Activated CD8-positive, alpha-beta T cell treated with anti-CD3 and anti-CD28 coated beads for 36 hours (primary cell): ENCODE data around the gene ZNF44. TPM values are rescaled to one million over a fixed set of nuclear protein-coding genes. Genes with fewer than 3 reads are reported as not detected.

Experiments
- ATAC-seq: fragments of 200-7000 bp; cut with Tn5 transposase; one replicate; pipeline ENCODE4 v1.10.0; 2021; ENCODE audit warnings: mild to moderate bottlenecking, moderate library complexity
- CTCF ChIA-PET: fragments of 350-600 bp; sonication (Branson Sonifier 250); formaldehyde crosslinking; loops from one replicate; lab custom pipeline; 2021; ENCODE audit warnings: antibody characterized with exemption; lab: Charles Lee
- POLR2A ChIA-PET: fragments of 350-600 bp; sonication (Branson Sonifier 250); formaldehyde crosslinking; loops from one replicate; lab custom pipeline; 2021; ENCODE audit warnings: antibody characterized with exemption; lab: Charles Lee
- DNase-seq: peaks from one replicate; pipeline ENCODE4 v3.0.0-alpha.2; 2020
- H3K27ac Mint-ChIP-seq: one replicate; pipeline ENCODE4 v1.8.0; 2021; ENCODE audit warnings: mild to moderate bottlenecking, mixed read lengths
- H3K27me3 Mint-ChIP-seq: one replicate; pipeline ENCODE4 v1.8.0; 2021; ENCODE audit warnings: mixed read lengths
- H3K36me3 Mint-ChIP-seq: one replicate; pipeline ENCODE4 v1.8.0; 2021; ENCODE audit warnings: low read depth, mixed read lengths
- H3K4me1 Mint-ChIP-seq: one replicate; pipeline ENCODE4 v1.8.0; 2021; ENCODE audit warnings: low read depth, mixed read lengths
- H3K4me3 Mint-ChIP-seq: one replicate; pipeline ENCODE4 v1.8.0; 2021; ENCODE audit warnings: mild to moderate bottlenecking, moderate library complexity, mixed read lengths
- H3K9me3 Mint-ChIP-seq: one replicate; pipeline ENCODE4 v1.8.0; 2021; ENCODE audit warnings: mixed read lengths
- intact Hi-C: fragments of 100-400 bp; cut with micrococcal nuclease; formaldehyde crosslinking; loops from one replicate; pipeline ENCODE4 v1.10.0; 2022
- total RNA-seq, 2 experiments: library from RNA; stranded (reverse); gene quantifications; one replicate each; pipeline ENCODE4 v1.2.3, GENCODE V29; 2021
- TF ChIP-seq, protein P1 (sequence below): fragments of 200-600 bp; IDR thresholded peaks from one replicate; pipeline ENCODE4 v1.8.0; 2022; ENCODE audit warnings: antibody characterized with exemption, mild to moderate bottlenecking

ZNF44 gene
- total RNA-seq, 2 experiments from 2014 or later, result 6.1 to 7.1 TPM

DNA sequence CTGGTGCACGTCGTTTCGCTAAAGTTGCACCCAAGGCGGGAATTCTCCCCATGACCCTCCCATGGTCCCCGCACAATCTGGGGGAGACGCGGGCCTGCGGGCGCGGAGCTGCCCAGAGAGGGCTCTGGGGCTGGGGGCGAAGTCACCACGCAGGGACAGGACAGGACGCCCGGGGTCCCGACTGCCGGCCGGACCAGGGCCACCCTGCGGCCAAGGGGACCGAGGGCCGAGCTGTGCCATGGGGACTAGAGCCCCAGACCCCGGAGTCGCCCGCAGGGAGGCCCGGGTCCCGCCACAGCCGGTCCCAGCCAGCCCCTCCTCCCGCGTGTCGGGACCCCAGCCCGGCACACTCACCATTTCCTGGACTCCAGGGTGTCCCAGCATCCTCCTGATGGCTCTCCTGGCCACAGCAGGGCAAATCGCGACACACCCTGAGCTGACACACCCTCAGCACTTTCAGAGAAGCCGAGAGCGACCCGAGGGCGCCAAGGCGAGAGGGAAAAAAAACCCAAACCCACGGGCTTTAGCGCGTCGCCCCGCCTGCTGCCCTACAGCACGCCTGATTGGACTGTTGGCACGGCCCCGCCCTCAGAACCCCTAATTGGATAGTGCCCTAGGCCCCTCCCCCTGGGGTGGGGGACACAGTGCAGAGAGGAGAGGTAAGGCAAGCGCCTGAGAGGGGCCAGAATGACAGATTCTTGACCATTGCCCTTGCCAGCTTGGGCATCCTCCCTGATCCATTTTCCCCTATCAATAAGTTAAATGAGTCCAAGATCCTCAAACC lies 28.6 kb downstream of the ZNF44 start:
- intact Hi-C loops, result no loop called here
- Mint-ChIP-seq H3K27me3 (no peaks in the 10 kb centered on the region), H3K27ac (no peak overlapping the region), H3K4me1 (no peaks in the 10 kb centered on the region), H3K4me3 (no peak overlapping the region), H3K36me3 (peaks cover 23% of the 10 kb centered on the region), H3K9me3 (peaks cover 40% of the 10 kb centered on the region)
- ChIA-PET CTCF (no interaction called here), POLR2A (no interaction called here)
- DNase-seq (no peak), ATAC-seq (no peak)
- TF ChIP-seq, protein P1, sequence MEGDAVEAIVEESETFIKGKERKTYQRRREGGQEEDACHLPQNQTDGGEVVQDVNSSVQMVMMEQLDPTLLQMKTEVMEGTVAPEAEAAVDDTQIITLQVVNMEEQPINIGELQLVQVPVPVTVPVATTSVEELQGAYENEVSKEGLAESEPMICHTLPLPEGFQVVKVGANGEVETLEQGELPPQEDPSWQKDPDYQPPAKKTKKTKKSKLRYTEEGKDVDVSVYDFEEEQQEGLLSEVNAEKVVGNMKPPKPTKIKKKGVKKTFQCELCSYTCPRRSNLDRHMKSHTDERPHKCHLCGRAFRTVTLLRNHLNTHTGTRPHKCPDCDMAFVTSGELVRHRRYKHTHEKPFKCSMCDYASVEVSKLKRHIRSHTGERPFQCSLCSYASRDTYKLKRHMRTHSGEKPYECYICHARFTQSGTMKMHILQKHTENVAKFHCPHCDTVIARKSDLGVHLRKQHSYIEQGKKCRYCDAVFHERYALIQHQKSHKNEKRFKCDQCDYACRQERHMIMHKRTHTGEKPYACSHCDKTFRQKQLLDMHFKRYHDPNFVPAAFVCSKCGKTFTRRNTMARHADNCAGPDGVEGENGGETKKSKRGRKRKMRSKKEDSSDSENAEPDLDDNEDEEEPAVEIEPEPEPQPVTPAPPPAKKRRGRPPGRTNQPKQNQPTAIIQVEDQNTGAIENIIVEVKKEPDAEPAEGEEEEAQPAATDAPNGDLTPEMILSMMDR, result no peak

- no peaks in the 10 kb centered on the region for H3K4me1 Mint-ChIP-seq
- H3K9me3 Mint-ChIP-seq, result peaks cover 36% of the 10 kb centered on the region
- peaks cover 4% of the 10 kb centered on the region for H3K36me3 Mint-ChIP-seq
- ChIA-PET POLR2A (no interaction called here), CTCF (no interaction called here)
- no peaks in the 10 kb centered on the region for H3K27me3 Mint-ChIP-seq
- H3K27ac Mint-ChIP-seq, result no peak overlapping the region
- DNase-seq (no peak), ATAC-seq (no peak)
- intact Hi-C loops, result no loop called here
- H3K4me3 Mint-ChIP-seq, result no peak overlapping the region
- TF ChIP-seq, protein P1, result no peak
Measured at GRCh38 chr19:12261554-12261953, 33.1 kb downstream of the ZNF44 start.

DNA sequence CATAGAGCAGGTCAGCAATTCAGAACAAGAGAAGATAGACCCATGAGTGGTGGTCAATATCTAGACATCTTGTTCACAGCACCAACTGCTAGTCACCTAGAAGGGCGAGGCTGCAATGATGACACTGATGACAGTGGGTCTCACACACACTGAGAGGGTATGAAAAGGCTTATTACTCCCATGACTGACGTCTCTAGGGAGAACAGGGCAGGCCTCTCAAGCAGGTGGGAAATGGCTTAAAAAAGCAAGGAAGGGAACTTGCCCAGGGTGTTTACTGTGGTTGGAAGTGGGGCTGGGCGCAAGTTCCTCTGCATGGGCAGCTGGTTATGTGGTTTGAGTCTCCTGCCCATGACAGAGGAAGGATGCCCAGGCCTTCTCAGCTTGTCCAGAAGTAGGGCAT lies 33.8 kb downstream of the ZNF44 start:
- Mint-ChIP-seq H3K27ac (no peak overlapping the region), H3K36me3 (peaks cover 6% of the 10 kb centered on the region), H3K27me3 (no peaks in the 10 kb centered on the region), H3K9me3 (peaks cover 35% of the 10 kb centered on the region), H3K4me3 (no peak overlapping the region), H3K4me1 (peaks cover 2% of the 10 kb centered on the region)
- POLR2A ChIA-PET, result no interaction called here
- ATAC-seq (no peak), DNase-seq (no peak)
- CTCF ChIA-PET, result no interaction called here
- intact Hi-C loops, result no loop called here
- TF ChIP-seq, protein P1, result no peak

DNA sequence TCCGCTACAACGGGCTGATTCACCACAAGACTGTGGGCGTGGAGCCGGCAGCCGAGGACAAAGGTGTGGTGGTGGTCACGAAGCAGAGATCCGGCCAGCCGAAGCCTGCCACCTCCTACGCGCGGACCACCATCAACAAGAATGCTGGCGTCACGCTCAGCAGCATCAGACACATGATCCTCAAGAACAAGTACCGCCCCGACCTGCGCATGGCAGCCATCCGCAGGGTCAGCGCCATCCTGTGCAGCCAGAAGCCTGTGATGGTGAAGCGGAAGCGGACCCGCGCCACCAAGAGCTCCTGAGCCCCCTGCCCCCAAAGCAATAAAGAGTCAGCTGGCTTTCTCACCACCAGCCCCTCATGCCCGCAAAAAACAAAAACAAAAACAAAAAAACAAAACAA lies 34.4 kb downstream of the ZNF44 start:
- CTCF ChIA-PET, result no interaction called here
- Mint-ChIP-seq H3K4me1 (peaks cover 6% of the 10 kb centered on the region), H3K27me3 (no peaks in the 10 kb centered on the region), H3K9me3 (peaks cover 29% of the 10 kb centered on the region), H3K27ac (no peak overlapping the region), H3K36me3 (peaks cover 2% of the 10 kb centered on the region), H3K4me3 (no peak overlapping the region)
- TF ChIP-seq, protein P1, result no peak
- ATAC-seq (no peak), DNase-seq (no peak)
- intact Hi-C loops, result no loop called here
- POLR2A ChIA-PET, result no interaction called here

DNA sequence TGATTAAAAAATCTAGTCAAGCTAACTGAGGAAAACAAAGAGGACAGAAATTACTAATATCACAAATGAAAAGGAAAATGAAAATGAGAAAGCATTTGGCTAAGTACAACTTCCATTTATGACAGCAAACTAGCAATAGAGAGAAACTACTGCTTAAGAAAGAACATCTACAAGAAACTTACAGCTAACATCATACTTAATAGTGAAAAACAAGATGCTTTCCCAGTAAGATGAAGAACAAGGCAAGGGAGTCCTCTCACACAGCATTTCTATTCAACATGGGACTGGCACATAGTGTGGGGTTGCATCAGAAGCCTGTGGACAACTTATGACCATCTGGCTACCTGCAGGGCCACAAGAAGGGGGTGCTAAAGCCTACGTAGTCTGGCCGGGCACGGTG lies 39.3 kb downstream of the ZNF44 start:
- peaks cover 9% of the 10 kb centered on the region for H3K4me1 Mint-ChIP-seq
- peak overlapping the region; percentile 39 for H3K27ac Mint-ChIP-seq
- no peak for DNase-seq
- POLR2A ChIA-PET, result no interaction called here
- intact Hi-C loops, result no loop called here
- H3K27me3 Mint-ChIP-seq, result no peaks in the 10 kb centered on the region
- CTCF ChIA-PET, result interaction anchor here (0.9 kb wide), 1 partner anchor 28 kb away, joined by 3 read pairs; no protein-coding TSS in a partner anchor
- peaks cover 24% of the 10 kb centered on the region for H3K9me3 Mint-ChIP-seq
- TF ChIP-seq, protein P1, result no peak
- H3K4me3 Mint-ChIP-seq, result no peak overlapping the region
- H3K36me3 Mint-ChIP-seq, result peaks cover 20% of the 10 kb centered on the region
- peak; percentile 30 for ATAC-seq
